Activated T-helper 2 cell treated with anti-CD3 and anti-CD28 coated beads, Interferon-gamma antibody, Interleukin-2, Interleukin-4, amounts not matched to agents 10 μg/mL and 5 μg/mL and 100 μg/mL, durations not matched to agents 14 hours and 24 hours and 36 hours (primary cell): Measurements from ENCODE around the gene FZD8. TPM values are rescaled to one million over a fixed set of nuclear protein-coding genes. Genes with fewer than 3 reads are reported as not detected.
A peak's percentile ranks its signal among the peaks of the same experiment; 100 is the strongest.
"Not testable (repeated sequence)": the region's sequence is repeated elsewhere in the genome, so short reads cannot be mapped to it uniquely, and the experiment has no call there.

Experiments used
- DNase-seq: peaks from one replicate; pipeline ENCODE4 v3.0.0; 2021; ENCODE audit warnings: low spot score
- H3K27ac Mint-ChIP-seq: one replicate; pipeline ENCODE4 v1.8.0; 2021; ENCODE audit warnings: mixed read lengths
- H3K27me3 Mint-ChIP-seq: one replicate; pipeline ENCODE4 v1.8.0; 2021; ENCODE audit warnings: low read depth, mixed read lengths
- H3K36me3 Mint-ChIP-seq: one replicate; pipeline ENCODE4 v1.8.0; 2021; ENCODE audit warnings: low read depth, mixed read lengths
- H3K4me1 Mint-ChIP-seq: one replicate; pipeline ENCODE4 v1.8.0; 2021; ENCODE audit warnings: low read depth, mixed read lengths
- H3K4me3 Mint-ChIP-seq: one replicate; pipeline ENCODE4 v1.8.0; 2021; ENCODE audit warnings: low read depth, mild to moderate bottlenecking, moderate library complexity, mixed read lengths
- H3K9me3 Mint-ChIP-seq: one replicate; pipeline ENCODE4 v1.8.0; 2021; ENCODE audit warnings: mixed read lengths
- intact Hi-C: fragments of 100-400 bp; cut with micrococcal nuclease; formaldehyde crosslinking; loops from one replicate; pipeline ENCODE4 v1.15.1; 2023
- total RNA-seq: library from RNA; stranded (reverse); gene quantifications from 2 replicates; pipeline ENCODE4 v1.2.3, GENCODE V29; 2022

FZD8 gene, protein sequence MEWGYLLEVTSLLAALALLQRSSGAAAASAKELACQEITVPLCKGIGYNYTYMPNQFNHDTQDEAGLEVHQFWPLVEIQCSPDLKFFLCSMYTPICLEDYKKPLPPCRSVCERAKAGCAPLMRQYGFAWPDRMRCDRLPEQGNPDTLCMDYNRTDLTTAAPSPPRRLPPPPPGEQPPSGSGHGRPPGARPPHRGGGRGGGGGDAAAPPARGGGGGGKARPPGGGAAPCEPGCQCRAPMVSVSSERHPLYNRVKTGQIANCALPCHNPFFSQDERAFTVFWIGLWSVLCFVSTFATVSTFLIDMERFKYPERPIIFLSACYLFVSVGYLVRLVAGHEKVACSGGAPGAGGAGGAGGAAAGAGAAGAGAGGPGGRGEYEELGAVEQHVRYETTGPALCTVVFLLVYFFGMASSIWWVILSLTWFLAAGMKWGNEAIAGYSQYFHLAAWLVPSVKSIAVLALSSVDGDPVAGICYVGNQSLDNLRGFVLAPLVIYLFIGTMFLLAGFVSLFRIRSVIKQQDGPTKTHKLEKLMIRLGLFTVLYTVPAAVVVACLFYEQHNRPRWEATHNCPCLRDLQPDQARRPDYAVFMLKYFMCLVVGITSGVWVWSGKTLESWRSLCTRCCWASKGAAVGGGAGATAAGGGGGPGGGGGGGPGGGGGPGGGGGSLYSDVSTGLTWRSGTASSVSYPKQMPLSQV
- total RNA-seq = 1.0 and 1.1 TPM in 2 replicates

GRCh38 chr10:35642035-35642792 lies at the start of gene FZD8:
FZD8 (minus strand) TSS chr10:35642296; CDS start chr10:35641429, 867 bp downstream.
- intact Hi-C loops = loop anchor here (5.0 kb wide), 1 partner anchor 515 kb away; the partner anchor contains the start of gene CREM
- H3K9me3 Mint-ChIP-seq = no peaks in the 10 kb centered on the region
- H3K36me3 Mint-ChIP-seq = no peaks in the 10 kb centered on the region
- H3K4me3 Mint-ChIP-seq = peak within 1 kb of the TSS; percentile 79
- H3K4me1 Mint-ChIP-seq = peaks cover 15% of the 10 kb centered on the region
- DNase-seq = peak; percentile 67
- no peak within 1 kb of the TSS for H3K27ac Mint-ChIP-seq
- H3K27me3 Mint-ChIP-seq = peaks cover 61% of the 10 kb centered on the region

DNA sequence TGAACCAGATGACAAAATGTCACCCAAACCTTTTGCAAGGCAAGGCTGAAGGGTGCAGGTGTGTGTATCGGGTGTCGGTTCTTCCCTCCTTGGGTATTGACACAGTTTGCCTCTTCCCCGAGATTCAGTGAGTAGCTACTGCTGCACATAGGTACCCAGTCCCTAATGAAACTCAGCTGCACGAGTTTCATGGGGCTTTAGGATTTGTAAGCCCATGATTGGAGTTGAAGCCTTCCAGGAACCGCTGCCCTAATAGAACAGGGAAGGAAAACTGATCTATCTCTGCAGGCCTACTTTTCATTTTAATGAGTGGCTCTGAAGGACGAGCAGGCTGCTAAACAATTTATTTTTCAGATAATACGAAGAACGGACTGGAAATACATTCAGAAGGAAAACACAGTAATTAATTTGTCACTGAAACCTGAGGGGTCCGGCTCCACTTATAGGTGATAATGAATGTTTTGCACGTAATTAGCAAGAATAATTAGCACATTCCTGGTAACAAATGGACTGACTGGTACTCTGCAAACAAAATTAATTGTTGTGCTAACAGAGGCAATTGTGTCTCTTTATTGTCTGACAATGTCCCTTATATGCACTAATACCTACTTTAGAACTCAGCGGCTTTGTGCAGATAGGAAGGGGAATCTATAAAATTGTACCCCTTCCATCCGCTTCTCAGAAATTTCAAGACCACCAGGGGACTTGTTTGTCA lies 49.6 kb upstream of the FZD8 start:
- Mint-ChIP-seq H3K27ac (no peak overlapping the region), H3K27me3 (no peaks in the 10 kb centered on the region), H3K4me3 (no peak overlapping the region), H3K4me1 (no peaks in the 10 kb centered on the region), H3K36me3 (no peaks in the 10 kb centered on the region), H3K9me3 (no peaks in the 10 kb centered on the region)
- no peak for DNase-seq
- intact Hi-C loops = no loop called here

DNA sequence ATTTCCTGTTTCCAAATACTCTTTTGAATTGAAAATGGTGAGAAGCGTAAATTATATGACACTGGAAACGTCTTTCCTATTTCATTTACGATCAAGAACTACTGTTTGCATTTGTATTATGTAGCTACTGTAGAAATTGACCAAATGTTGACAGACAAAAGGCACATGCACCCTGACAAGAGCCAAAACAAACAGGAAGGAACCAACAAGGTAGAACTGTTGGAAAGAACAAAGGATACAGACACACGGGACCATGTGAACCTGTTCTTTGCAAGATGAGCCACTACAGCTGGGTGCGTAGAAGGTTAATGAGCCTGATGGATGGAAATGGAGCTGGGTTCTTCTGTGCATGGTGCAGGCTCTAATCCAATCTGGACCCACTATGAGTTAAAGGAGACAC lies 48.4 kb upstream of the FZD8 start:
- intact Hi-C loops = no loop called here
- Mint-ChIP-seq H3K27me3 (no peaks in the 10 kb centered on the region), H3K27ac (no peak overlapping the region), H3K9me3 (no peaks in the 10 kb centered on the region), H3K36me3 (no peaks in the 10 kb centered on the region), H3K4me1 (no peaks in the 10 kb centered on the region), H3K4me3 (no peak overlapping the region)
- no peak for DNase-seq

DNA sequence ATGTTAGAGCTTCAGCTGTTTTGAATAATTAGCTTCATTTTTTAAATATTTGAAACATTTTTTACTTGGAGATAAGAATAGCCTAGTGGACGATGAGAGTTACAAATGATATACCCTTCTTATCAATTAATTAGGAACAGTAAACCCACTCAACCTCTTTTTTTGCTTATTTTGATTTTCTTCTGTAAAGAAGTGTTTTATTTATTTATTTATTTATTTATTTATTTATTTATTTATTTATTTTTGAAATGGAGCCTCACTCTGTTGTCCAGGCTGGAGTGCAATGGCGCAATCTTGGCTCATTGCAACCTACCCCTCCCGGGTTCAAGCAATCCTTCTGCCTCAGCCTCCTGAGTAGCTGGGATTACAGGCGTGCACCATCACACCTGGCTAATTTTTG lies 43.8 kb upstream of the FZD8 start:
- intact Hi-C loops, H3K9me3 Mint-ChIP-seq, H3K4me1 Mint-ChIP-seq, DNase-seq, H3K4me3 Mint-ChIP-seq, H3K27me3 Mint-ChIP-seq, H3K36me3 Mint-ChIP-seq, H3K27ac Mint-ChIP-seq: not testable (repeated sequence)

- no peak for DNase-seq
- intact Hi-C loops = no loop called here
- H3K27me3 Mint-ChIP-seq = no peaks in the 10 kb centered on the region
- no peaks in the 10 kb centered on the region for H3K9me3 Mint-ChIP-seq
- H3K27ac Mint-ChIP-seq = no peak overlapping the region
- H3K4me3 Mint-ChIP-seq = no peak overlapping the region
- H3K4me1 Mint-ChIP-seq = no peaks in the 10 kb centered on the region
- no peaks in the 10 kb centered on the region for H3K36me3 Mint-ChIP-seq
Measured at GRCh38 chr10:35685402-35685801, 43.3 kb upstream of the FZD8 start.

GRCh38 chr10:35684586-35684985 lies 42.5 kb upstream of the FZD8 start:
- no peaks in the 10 kb centered on the region for H3K27me3 Mint-ChIP-seq
- DNase-seq = no peak
- no peak overlapping the region for H3K27ac Mint-ChIP-seq
- no peaks in the 10 kb centered on the region for H3K36me3 Mint-ChIP-seq
- no peaks in the 10 kb centered on the region for H3K9me3 Mint-ChIP-seq
- intact Hi-C loops = no loop called here
- no peaks in the 10 kb centered on the region for H3K4me1 Mint-ChIP-seq
- no peak overlapping the region for H3K4me3 Mint-ChIP-seq

GRCh38 chr10:35675846-35676245 lies 33.8 kb upstream of the FZD8 start:
- Mint-ChIP-seq H3K36me3 (no peaks in the 10 kb centered on the region), H3K9me3 (no peaks in the 10 kb centered on the region)

DNA sequence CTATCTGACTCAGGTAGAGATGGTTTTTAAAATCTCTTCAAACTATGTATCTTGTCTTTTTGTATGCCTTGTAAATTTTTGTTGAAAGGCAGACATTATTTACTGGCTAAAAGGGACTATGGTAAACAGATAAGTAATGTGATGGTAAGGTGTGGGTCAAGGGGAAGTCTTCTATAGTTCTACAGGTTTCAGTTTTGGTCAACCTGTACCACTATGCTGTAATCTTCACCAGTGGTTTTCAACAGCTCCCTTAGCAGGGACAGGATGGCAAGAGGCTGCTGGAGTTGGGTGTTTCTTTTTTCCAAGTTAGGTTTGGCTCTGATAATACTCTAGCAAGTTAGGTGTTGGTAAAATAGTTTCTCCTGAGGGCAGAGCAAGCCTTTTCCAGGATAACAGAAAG lies 32.7 kb upstream of the FZD8 start:
- H3K27me3 Mint-ChIP-seq = no peaks in the 10 kb centered on the region
- no peak for DNase-seq
- H3K27ac Mint-ChIP-seq = no peak overlapping the region
- H3K4me3 Mint-ChIP-seq = no peak overlapping the region
- H3K9me3 Mint-ChIP-seq = no peaks in the 10 kb centered on the region
- no peaks in the 10 kb centered on the region for H3K36me3 Mint-ChIP-seq
- intact Hi-C loops = no loop called here
- no peaks in the 10 kb centered on the region for H3K4me1 Mint-ChIP-seq

More at GRCh38 chr10:35675846-35676245, 33.8 kb upstream of the FZD8 start:
- intact Hi-C loops = no loop called here
- Mint-ChIP-seq H3K4me1 (no peaks in the 10 kb centered on the region), H3K27me3 (no peaks in the 10 kb centered on the region), H3K4me3 (no peak overlapping the region), H3K27ac (no peak overlapping the region)
- DNase-seq = no peak

DNA sequence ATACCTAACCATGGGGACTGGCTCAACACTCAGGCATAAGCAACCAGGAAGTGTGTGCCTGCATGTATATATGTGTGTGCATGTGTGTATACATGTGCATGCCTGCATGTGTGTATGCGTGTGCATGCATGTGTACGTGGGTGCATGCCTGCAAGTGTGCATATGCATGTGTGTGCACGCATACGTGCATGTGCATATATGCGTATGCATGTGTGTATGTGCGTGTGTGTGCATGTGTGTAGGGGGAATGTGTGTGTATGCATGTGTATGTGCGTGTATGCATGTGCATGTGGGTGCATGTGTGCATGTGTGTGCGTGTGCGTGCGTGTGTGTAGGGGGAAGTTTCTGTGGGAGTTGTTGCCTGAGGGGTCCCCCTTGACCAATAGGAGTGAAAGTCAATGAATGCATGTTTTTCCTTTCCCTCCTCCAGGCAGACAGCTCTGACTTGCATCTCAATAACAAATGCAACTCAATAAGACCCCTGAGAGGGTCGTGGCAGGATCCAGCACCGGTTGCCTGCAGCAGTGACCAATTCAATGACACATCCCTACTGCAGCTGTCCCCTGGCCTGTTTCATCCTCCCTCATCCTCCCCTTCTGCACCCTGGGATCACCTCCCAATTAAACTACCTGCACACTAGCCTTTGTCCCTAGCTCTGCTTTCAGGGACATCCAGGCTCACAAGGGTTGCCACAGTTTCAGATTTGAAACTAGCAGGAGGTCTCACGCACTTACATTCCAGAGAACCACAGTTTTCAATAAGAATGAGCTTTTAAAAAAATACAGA lies 27.0 kb upstream of the FZD8 start:
- no peak overlapping the region for H3K4me3 Mint-ChIP-seq
- intact Hi-C loops = no loop called here
- no peak overlapping the region for H3K27ac Mint-ChIP-seq
- H3K9me3 Mint-ChIP-seq = peaks cover 18% of the 10 kb centered on the region
- no peaks in the 10 kb centered on the region for H3K36me3 Mint-ChIP-seq
- no peaks in the 10 kb centered on the region for H3K4me1 Mint-ChIP-seq
- no peaks in the 10 kb centered on the region for H3K27me3 Mint-ChIP-seq
- DNase-seq = no peak

- Mint-ChIP-seq H3K36me3 (no peaks in the 10 kb centered on the region), H3K4me3 (no peak overlapping the region), H3K27me3 (no peaks in the 10 kb centered on the region), H3K27ac (no peak overlapping the region), H3K9me3 (peaks cover 18% of the 10 kb centered on the region), H3K4me1 (no peaks in the 10 kb centered on the region)
- intact Hi-C loops = no loop called here
- no peak for DNase-seq
Measured at GRCh38 chr10:35667971-35668370, 25.9 kb upstream of the FZD8 start.

GRCh38 chr10:35667270-35667889 lies 25.3 kb upstream of the FZD8 start:
- no peak overlapping the region for H3K4me3 Mint-ChIP-seq
- no peaks in the 10 kb centered on the region for H3K4me1 Mint-ChIP-seq
- no peaks in the 10 kb centered on the region for H3K36me3 Mint-ChIP-seq
- no peak for DNase-seq
- intact Hi-C loops = no loop called here
- peaks cover 18% of the 10 kb centered on the region for H3K9me3 Mint-ChIP-seq
- H3K27me3 Mint-ChIP-seq = no peaks in the 10 kb centered on the region
- no peak overlapping the region for H3K27ac Mint-ChIP-seq
